KMS-11 (cell line): ENCODE results near the gene CAMTA1.

Experiments
- H2AFZ ChIP-seq: fragments of 200-600 bp; sonication (generic); 2 replicates; pipeline ENCODE4 v1.6.1; 2016; ENCODE audit warnings: antibody characterized with exemption, mixed run types, low read depth
- H3K27ac ChIP-seq: fragments of 200-600 bp; sonication (generic); 2 replicates; pipeline ENCODE4 v1.6.1; 2016; ENCODE audit warnings: mild to moderate bottlenecking, mixed run types
- H3K27me3 ChIP-seq: fragments of 200-600 bp; sonication (generic); 2 replicates; pipeline ENCODE4 v1.6.1; 2017; ENCODE audit warnings: mild to moderate bottlenecking, low read depth, mixed run types, moderate library complexity; ENCODE audit not compliant: insufficient read depth
- H3K36me3 ChIP-seq: fragments of 200-600 bp; sonication (generic); 2 replicates; pipeline ENCODE4 v1.6.1; 2017; ENCODE audit warnings: mild to moderate bottlenecking, mixed run types; ENCODE audit not compliant: insufficient read depth
- H3K4me1 ChIP-seq: fragments of 200-600 bp; sonication (generic); 2 replicates; pipeline ENCODE4 v1.6.1; 2016; ENCODE audit warnings: mild to moderate bottlenecking, low read depth, mixed run types; ENCODE audit not compliant: poor library complexity, severe bottlenecking
- H3K4me2 ChIP-seq: fragments of 200-600 bp; sonication (generic); 2 replicates; pipeline ENCODE4 v1.7.0; 2016; ENCODE audit warnings: mild to moderate bottlenecking, mixed run types
- H3K4me3 ChIP-seq: fragments of 200-600 bp; sonication (generic); IDR thresholded peaks from 2 replicates; pipeline ENCODE4 v1.6.1; 2017; ENCODE audit warnings: low read depth, low read length, mixed read lengths; ENCODE audit not compliant: insufficient read depth
- H3K79me2 ChIP-seq: fragments of 200-600 bp; sonication (generic); 2 replicates; pipeline ENCODE4 v1.6.1; 2016; ENCODE audit warnings: low read depth, mixed run types; ENCODE audit not compliant: insufficient read depth
- H3K9ac ChIP-seq: fragments of 200-600 bp; sonication (generic); 2 replicates; pipeline ENCODE4 v1.6.1; 2016; ENCODE audit warnings: mild to moderate bottlenecking, mixed run types
- H4K20me1 ChIP-seq: fragments of 200-600 bp; sonication (generic); 2 replicates; pipeline ENCODE4 v1.6.1; 2016; ENCODE audit warnings: mild to moderate bottlenecking, mixed run types; ENCODE audit not compliant: insufficient read depth
- CTCF ChIP-seq: fragments of 200-600 bp; sonication (generic); conservative IDR thresholded peaks from 2 replicates; pipeline ENCODE4 v1.6.1; 2017; ENCODE audit warnings: low read depth, mild to moderate bottlenecking, antibody characterized with exemption, low read length, moderate library complexity, mixed read lengths

The CAMTA1 gene

GRCh38 chr1:7778133-7778628 lies 992.9 kb downstream of the CAMTA1 start:
- Histone ChIP-seq H3K27ac (no peak overlapping the region), H3K36me3 (no peaks in the 10 kb centered on the region; the same call in 1 of the 2 replicates), H3K27me3 (no peaks in the 10 kb centered on the region), H3K79me2 (peaks cover 5% of the 10 kb centered on the region; the same call in 1 of the 2 replicates), H3K4me2 (no peak overlapping the region), H3K4me1 (peaks cover 17% of the 10 kb centered on the region), H3K9ac (no peak overlapping the region), H3K4me3 (no peak overlapping the region), H2AFZ (no peak overlapping the region), H4K20me1 (no peaks in the 10 kb centered on the region)
- TF ChIP-seq CTCF = no peak

GRCh38 chr1:7780976-7781375 lies 995.7 kb downstream of the CAMTA1 start:
- H3K4me3 ChIP-seq = no peak overlapping the region
- no peak overlapping the region for H3K9ac ChIP-seq
- H3K4me2 ChIP-seq = no peak overlapping the region
- TF ChIP-seq CTCF = no peak
- no peaks in the 10 kb centered on the region for H3K27me3 ChIP-seq
- no peaks in the 10 kb centered on the region for H3K79me2 ChIP-seq
- H4K20me1 ChIP-seq = no peaks in the 10 kb centered on the region
- no peaks in the 10 kb centered on the region; the same call in 1 of the 2 replicates for H3K36me3 ChIP-seq
- peaks cover 8% of the 10 kb centered on the region for H3K4me1 ChIP-seq
- H2AFZ ChIP-seq = no peak overlapping the region
- H3K27ac ChIP-seq = no peak overlapping the region

- H3K9ac ChIP-seq = no peak overlapping the region
- H3K4me1 ChIP-seq = peaks cover 8% of the 10 kb centered on the region
- H3K27me3 ChIP-seq = no peaks in the 10 kb centered on the region
- no peak overlapping the region for H2AFZ ChIP-seq
- no peaks in the 10 kb centered on the region for H4K20me1 ChIP-seq
- H3K27ac ChIP-seq = no peak overlapping the region
- H3K4me3 ChIP-seq = no peak overlapping the region
- no peak overlapping the region for H3K4me2 ChIP-seq
- H3K79me2 ChIP-seq = no peaks in the 10 kb centered on the region
- TF ChIP-seq CTCF = no peak
- H3K36me3 ChIP-seq = no peaks in the 10 kb centered on the region; the same call in 1 of the 2 replicates
Observed at GRCh38 chr1:7781501-7781900, 996.2 kb downstream of the CAMTA1 start.

GRCh38 chr1:7781923-7782495 lies 996.8 kb downstream of the CAMTA1 start:
- no peak overlapping the region for H3K4me3 ChIP-seq
- no peaks in the 10 kb centered on the region for H4K20me1 ChIP-seq
- no peak overlapping the region for H3K9ac ChIP-seq
- H2AFZ ChIP-seq = no peak overlapping the region
- no peaks in the 10 kb centered on the region; the same call in 1 of the 2 replicates for H3K36me3 ChIP-seq
- H3K27me3 ChIP-seq = no peaks in the 10 kb centered on the region
- no peak overlapping the region for H3K27ac ChIP-seq
- H3K4me1 ChIP-seq = peaks cover 8% of the 10 kb centered on the region
- no peaks in the 10 kb centered on the region for H3K79me2 ChIP-seq
- H3K4me2 ChIP-seq = no peak overlapping the region
- TF ChIP-seq CTCF = no peak
